Thyroid gland (tissue), 4 donors: Measurements from ENCODE around the gene FGD5. TPM values are rescaled to one million over a fixed set of nuclear protein-coding genes. Genes with fewer than 3 reads are reported as not detected.

ENCODE experiments used
- DNase-seq, 2 donors: peaks; one replicate each; pipeline ENCODE4 v3.0.0-alpha.2; 2019
- H3K27ac ChIP-seq, 3 donors: fragments of 200-600 bp; sonication (generic); 1 replicate in 2 of 3; 2 replicates in 1 of 3; pipeline ENCODE4 v1.5.1; 2016 to 2019; ENCODE audit warnings: mild to moderate bottlenecking in 1 of 3, moderate library complexity in 1 of 3
- H3K27me3 ChIP-seq: fragments of 200-600 bp; sonication (generic); one replicate; pipeline ENCODE4 v1.5.1; 2019
- H3K36me3 ChIP-seq, 2 donors: fragments of 200-600 bp; sonication (generic); one replicate each; pipeline ENCODE4 v1.5.1; 2016 to 2019
- H3K4me1 ChIP-seq, 2 donors: fragments of 200-600 bp; sonication (generic); one replicate each; pipeline ENCODE4 v1.5.1; 2017 to 2019
- H3K4me3 ChIP-seq, 3 donors: fragments of 200-600 bp; sonication (generic); replicated peaks in 1 of 3; 1 replicate in 2 of 3; 2 replicates in 1 of 3; pipeline ENCODE4 v1.5.1; 2016; ENCODE audit warnings: mild to moderate bottlenecking in 1 of 3
- H3K9me3 ChIP-seq: fragments of 200-600 bp; sonication (generic); one replicate; pipeline ENCODE4 v1.5.1; 2017
- CTCF ChIP-seq, 6 experiments: fragments of 200-600 bp in 3 of 6; fragments of 450-650 bp in 3 of 6; sonication (generic) in 3 of 6; IDR thresholded peaks; one replicate each; pipeline ENCODE4 v1.5.1; 2016 to 2019; ENCODE audit warnings: antibody characterized with exemption in 6 of 6, mild to moderate bottlenecking in 2 of 6, inconsistent platforms in 1 of 6, moderate library complexity in 1 of 6
- POLR2A ChIP-seq, 2 donors: fragments of 450-650 bp; IDR thresholded peaks; one replicate each; pipeline ENCODE4 v1.6.1; 2017; ENCODE audit warnings: antibody characterized with exemption in 2 of 2, mild to moderate bottlenecking in 2 of 2, moderate library complexity in 1 of 2
- WGBS, 2 donors: methylation state at CpG; one replicate each; pipeline ENCODE4 v1.1.5; 2017; 5-methylcytosine and 5-hydroxymethylcytosine counted together
- intact Hi-C: fragments of 100-400 bp; cut with DNase I; formaldehyde crosslinking; loops from one replicate; pipeline ENCODE4 v1.15.1; 2023
- total RNA-seq, 4 donors: library from RNA; depleted of rRNA; stranded (reverse); fragments of >200 nt; gene quantifications; one replicate each; pipeline ENCODE4 v1.2.3, GENCODE V29; 2016

FGD5 gene
- total RNA-seq, 4 donors from 2014 or later: 13.0 to 29.3 (median 17.4) TPM

- no peak for DNase-seq
- TF ChIP-seq POLR2A (IDR thresholded peaks at IDR 0.05): no peak
- no peak for TF ChIP-seq CTCF (IDR thresholded peaks at IDR 0.05)
- Histone ChIP-seq H3K27me3 (no peaks in the 10 kb centered on the region), H3K4me1 (no peaks in the 10 kb centered on the region), H3K36me3 (no peaks in the 10 kb centered on the region), H3K9me3 (no peaks in the 10 kb centered on the region), H3K4me3 (no peak overlapping the region), H3K27ac (no peak overlapping the region)
- intact Hi-C loops: no loop called here
- 88 to 90% methylated on average over 6 of the region's 6 CpGs for WGBS, 2 donors
Measured at GRCh38 chr3:14935592-14936345, 117.0 kb downstream of the FGD5 start.

- intact Hi-C loops: no loop called here
- WGBS, 2 donors: 81 to 85% methylated on average over 4 of the region's 4 CpGs
Measured at GRCh38 chr3:14938954-14939353, 120.2 kb downstream of the FGD5 start.

DNA sequence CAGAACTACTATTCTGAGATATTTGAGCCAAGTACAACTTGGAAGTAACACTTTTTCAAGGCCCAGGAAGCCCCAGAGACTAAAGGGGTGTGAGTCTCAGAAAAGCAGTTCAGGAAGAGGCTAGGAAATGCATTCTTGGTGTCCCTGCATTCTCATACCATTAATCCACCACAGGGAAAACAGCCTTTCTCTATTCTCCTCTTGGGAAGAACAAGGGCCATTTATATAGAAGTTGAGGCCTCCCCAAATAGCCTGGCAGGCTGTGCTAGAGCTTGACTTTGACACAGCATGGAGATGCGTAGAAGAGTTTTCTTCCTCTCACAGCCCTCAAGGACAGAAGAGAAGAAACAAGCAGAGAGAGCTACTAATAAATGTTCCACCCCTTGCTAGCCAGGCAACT, 123.1 kb downstream of the FGD5 start:
- no peak for DNase-seq
- 100% methylated on average over 1 of the region's 1 CpG for WGBS, 2 donors
- no peaks in the 10 kb centered on the region for H3K9me3 ChIP-seq
- TF ChIP-seq POLR2A (IDR thresholded peaks at IDR 0.05) (no peak), CTCF (IDR thresholded peaks at IDR 0.05) (no peak)
- no peak overlapping the region for H3K27ac ChIP-seq
- H3K36me3 ChIP-seq: peaks cover 19 to 22% of the 10 kb centered on the region in 2 donors
- intact Hi-C loops: no loop called here
- no peak overlapping the region for H3K4me3 ChIP-seq
- H3K27me3 ChIP-seq: no peaks in the 10 kb centered on the region
- peaks cover 8 to 12% of the 10 kb centered on the region in 2 donors for H3K4me1 ChIP-seq

More at GRCh38 chr3:14938954-14939353, 120.2 kb downstream of the FGD5 start:
- no peak for DNase-seq
- Histone ChIP-seq H3K9me3 (no peaks in the 10 kb centered on the region), H3K36me3 (peaks cover 2 to 6% of the 10 kb centered on the region in 2 donors), H3K27me3 (no peaks in the 10 kb centered on the region), H3K4me1 (no peaks in the 10 kb centered on the region), H3K27ac (no peak overlapping the region), H3K4me3 (no peak overlapping the region)
- TF ChIP-seq POLR2A (IDR thresholded peaks at IDR 0.05) (no peak), CTCF (IDR thresholded peaks at IDR 0.05) (no peak)

DNA sequence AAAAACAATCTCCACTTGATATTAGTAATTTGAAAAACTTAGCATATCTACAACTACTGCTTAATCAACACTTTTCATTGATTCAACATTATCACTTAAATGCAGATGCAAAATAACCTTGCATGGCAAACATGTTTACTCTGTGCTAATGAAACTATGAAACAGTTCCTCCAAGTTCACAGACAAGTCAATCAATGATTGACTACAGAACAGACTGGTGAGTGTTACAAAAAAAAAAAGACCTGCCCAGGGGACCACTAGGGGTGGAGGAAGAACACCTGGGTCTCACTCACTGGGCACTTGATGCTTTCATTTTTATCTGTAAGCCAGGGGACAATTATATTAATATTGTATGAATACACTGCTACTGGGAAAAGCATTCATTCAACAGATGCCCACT, 124.3 kb downstream of the FGD5 start:
- no peak overlapping the region for H3K27ac ChIP-seq
- H3K36me3 ChIP-seq: peaks cover 19 to 22% of the 10 kb centered on the region in 2 donors
- no peaks in the 10 kb centered on the region for H3K9me3 ChIP-seq
- intact Hi-C loops: no loop called here
- no peak overlapping the region for H3K4me3 ChIP-seq
- TF ChIP-seq POLR2A (IDR thresholded peaks at IDR 0.05) (no peak), CTCF (IDR thresholded peaks at IDR 0.05) (no peak)
- H3K27me3 ChIP-seq: no peaks in the 10 kb centered on the region
- peaks cover 8 to 12% of the 10 kb centered on the region in 2 donors for H3K4me1 ChIP-seq
- DNase-seq: no peak

- peaks cover 18% of the 10 kb centered on the region in 2 donors for H3K4me1 ChIP-seq
- H3K27me3 ChIP-seq: no peaks in the 10 kb centered on the region
- H3K4me3 ChIP-seq: peak overlapping the region in 1 of 3 donors; percentile 97
- peak overlapping the region in 2 of 3 donors; percentile 97 to 100 for H3K27ac ChIP-seq
- no peak for DNase-seq
- H3K36me3 ChIP-seq: peaks cover 19 to 22% of the 10 kb centered on the region in 2 donors
- H3K9me3 ChIP-seq: no peaks in the 10 kb centered on the region
- TF ChIP-seq CTCF (IDR thresholded peaks at IDR 0.05): no peak
- TF ChIP-seq POLR2A (IDR thresholded peaks at IDR 0.05): no peak
- intact Hi-C loops: no loop called here
- 16 to 17% methylated on average over 4 of the region's 4 CpGs for WGBS, 2 donors
Measured at GRCh38 chr3:14946236-14946635, 127.5 kb downstream of the FGD5 start.
